Fibroblast of villous mesenchyme (primary cell): ENCODE data around the gene MGAT5B. TPM values are rescaled to one million over a fixed set of nuclear protein-coding genes. Genes with fewer than 3 reads are reported as not detected.

Experiments
- DNase-seq: peaks from one replicate; pipeline ENCODE4 v3.0.0-alpha.2; 2010; ENCODE audit warnings: low read depth
- H3K4me3 ChIP-seq: 2 replicates; pipeline ENCODE4 v1.5.1; 2011; ENCODE audit warnings: low read depth, mild to moderate bottlenecking, low read length
- CTCF ChIP-seq: IDR thresholded peaks from 2 replicates; pipeline ENCODE4 v1.5.1; 2012; ENCODE audit warnings: low read depth, mild to moderate bottlenecking, low read length; ENCODE audit not compliant: insufficient read depth
- total RNA-seq: library from RNA; depleted of rRNA; stranded (reverse); fragments of >200 nt; gene quantifications from 2 replicates; pipeline ENCODE4 v1.2.3, GENCODE V29; 2012

The MGAT5B gene
- total RNA-seq, 1 donor = 0.43 TPM

GRCh38 chr17:76949913-76950695, 81.9 kb downstream of the MGAT5B start:
- no peak overlapping the region for H3K4me3 ChIP-seq
- no peak for TF ChIP-seq CTCF
- DNase-seq = no peak

GRCh38 chr17:76951375-76951905, 83.2 kb downstream of the MGAT5B start:
- no peak overlapping the region for H3K4me3 ChIP-seq
- no peak for TF ChIP-seq CTCF
- DNase-seq = no peak

GRCh38 chr17:76952402-76952801, 84.2 kb downstream of the MGAT5B start:
- no peak for TF ChIP-seq CTCF
- no peak overlapping the region for H3K4me3 ChIP-seq
- no peak for DNase-seq

- no peak overlapping the region for H3K4me3 ChIP-seq
- no peak for TF ChIP-seq CTCF
- no peak for DNase-seq
Measured at GRCh38 chr17:76953066-76953465, 84.9 kb downstream of the MGAT5B start.

- H3K4me3 ChIP-seq = no peak overlapping the region
- no peak for DNase-seq
- TF ChIP-seq CTCF = no peak
Measured at GRCh38 chr17:76953946-76954345, 85.7 kb downstream of the MGAT5B start.

- DNase-seq = no peak
- TF ChIP-seq CTCF = no peak
- no peak overlapping the region for H3K4me3 ChIP-seq
Measured at GRCh38 chr17:76955191-76955590, 87.0 kb downstream of the MGAT5B start.
